HL-60 (cell line): ENCODE data around the gene UBR4.
A peak's percentile ranks its signal among the peaks of the same experiment; 100 is the strongest.

Experiments used
- DNase-seq, 2 experiments: peaks; one replicate each; pipeline ENCODE4 v3.0.0-alpha.2; 2010 to 2020; ENCODE audit warnings: low read depth in 1 of 2, low spot score in 1 of 2
- H3K27ac ChIP-seq: fragments of 250-450 bp; sonication (Bioruptor Pico); replicated peaks from 2 replicates; pipeline ENCODE4 v1.5.1; 2020; ENCODE audit warnings: mild to moderate bottlenecking, moderate library complexity
- H3K27me3 ChIP-seq: fragments of 250-450 bp; sonication (Bioruptor Pico); 2 replicates; pipeline ENCODE4 v1.5.1; 2021; ENCODE audit warnings: mild to moderate bottlenecking, moderate library complexity; ENCODE audit not compliant: insufficient read depth, poor library complexity, severe bottlenecking
- H3K4me3 ChIP-seq: replicated peaks from 2 replicates; pipeline ENCODE4 v1.5.1; 2011; ENCODE audit warnings: mild to moderate bottlenecking, control low read depth, low read length; ENCODE audit not compliant: insufficient read depth
- CTCF ChIP-seq: IDR thresholded peaks from one replicate; pipeline ENCODE4 v1.5.1; 2011; ENCODE audit warnings: low read length, control low read depth, inconsistent platforms; ENCODE audit not compliant: insufficient read depth
- GABPA ChIP-seq: IDR thresholded peaks from 2 replicates; pipeline ENCODE4 v1.6.1; 2012; ENCODE audit warnings: low read depth
- POLR2AphosphoS5 ChIP-seq: IDR thresholded peaks from 2 replicates; pipeline ENCODE4 v1.6.1; 2012; ENCODE audit warnings: low read depth
- REST ChIP-seq: IDR thresholded peaks from 2 replicates; pipeline ENCODE4 v1.6.1; 2012; ENCODE audit warnings: low read depth; ENCODE audit not compliant: insufficient replicate concordance
- SPI1 ChIP-seq: IDR thresholded peaks from 2 replicates; pipeline ENCODE4 v1.6.1; 2012; ENCODE audit warnings: low read depth, mild to moderate bottlenecking, borderline replicate concordance

Gene UBR4

GRCh38 chr1:19080721-19081120, 129.3 kb downstream of the UBR4 start:
- Histone ChIP-seq H3K27ac (peak overlapping the region; percentile 71), H3K27me3 (no peaks in the 10 kb centered on the region)

GRCh38 chr1:19079541-19080472, 130.3 kb downstream of the UBR4 start:
- TF ChIP-seq GABPA, result no peak
- TF ChIP-seq POLR2AphosphoS5, result no peak
- TF ChIP-seq REST, result no peak
- TF ChIP-seq SPI1, result no peak
- no peak for TF ChIP-seq CTCF
- Histone ChIP-seq H3K27ac (peak overlapping the region; percentile 71; the same call in 1 of the 2 replicates), H3K4me3 (no peak overlapping the region), H3K27me3 (no peaks in the 10 kb centered on the region)
- peak in 1 of 2 experiments; percentile 16 for DNase-seq

More at GRCh38 chr1:19080721-19081120, 129.3 kb downstream of the UBR4 start:
- peak overlapping the region; percentile 28; the same call in 1 of the 2 replicates for H3K4me3 ChIP-seq
- no peak for DNase-seq
- TF ChIP-seq GABPA, result no peak
- no peak for TF ChIP-seq REST
- no peak for TF ChIP-seq POLR2AphosphoS5
- TF ChIP-seq CTCF, result no peak
- no peak for TF ChIP-seq SPI1

- Histone ChIP-seq H3K27me3 (no peaks in the 10 kb centered on the region), H3K4me3 (no peak overlapping the region), H3K27ac (no peak overlapping the region)
- TF ChIP-seq POLR2AphosphoS5 (no peak), GABPA (no peak), REST (no peak), SPI1 (no peak), CTCF (no peak)
- DNase-seq, result no peak
Observed at GRCh38 chr1:19078536-19078935, 131.5 kb downstream of the UBR4 start.
